GM21423 (cell line): Measurements from ENCODE around the gene PLEKHG4.

Experiments used
- ATAC-seq: cut with Tn5 transposase; IDR thresholded peaks from one replicate; pipeline ENCODE4 v1.9.1; 2021; ENCODE audit warnings: mild to moderate bottlenecking, moderate library complexity; ENCODE audit not compliant: unreplicated experiment

The PLEKHG4 gene

GRCh38 chr16:67244387-67245185 is 34.7 kb upstream of the PLEKHG4 start:
- peak; percentile 50 for ATAC-seq

DNA sequence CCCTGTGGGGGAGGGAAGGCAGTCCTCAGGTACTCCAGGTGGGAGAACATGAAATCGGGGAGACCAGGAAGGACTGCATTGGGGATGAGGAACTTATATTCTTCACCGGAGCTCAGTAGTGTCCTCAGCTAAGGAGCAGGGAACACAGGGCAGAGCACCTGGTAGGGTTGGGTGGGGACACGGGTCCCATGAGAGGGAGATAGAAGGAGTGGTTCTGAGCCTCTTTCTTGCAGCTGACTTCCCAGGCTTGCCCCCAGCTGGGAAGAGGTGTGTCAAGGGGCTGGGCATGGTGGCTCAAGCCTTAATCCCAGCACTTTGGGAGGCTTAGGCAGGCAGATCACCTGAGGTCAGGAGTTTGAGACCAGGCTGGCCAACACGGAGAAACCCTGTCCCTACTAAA is 34.1 kb upstream of the PLEKHG4 start:
- no peak for ATAC-seq

- ATAC-seq: no peak
Observed at GRCh38 chr16:67245674-67246080, 33.7 kb upstream of the PLEKHG4 start.

DNA sequence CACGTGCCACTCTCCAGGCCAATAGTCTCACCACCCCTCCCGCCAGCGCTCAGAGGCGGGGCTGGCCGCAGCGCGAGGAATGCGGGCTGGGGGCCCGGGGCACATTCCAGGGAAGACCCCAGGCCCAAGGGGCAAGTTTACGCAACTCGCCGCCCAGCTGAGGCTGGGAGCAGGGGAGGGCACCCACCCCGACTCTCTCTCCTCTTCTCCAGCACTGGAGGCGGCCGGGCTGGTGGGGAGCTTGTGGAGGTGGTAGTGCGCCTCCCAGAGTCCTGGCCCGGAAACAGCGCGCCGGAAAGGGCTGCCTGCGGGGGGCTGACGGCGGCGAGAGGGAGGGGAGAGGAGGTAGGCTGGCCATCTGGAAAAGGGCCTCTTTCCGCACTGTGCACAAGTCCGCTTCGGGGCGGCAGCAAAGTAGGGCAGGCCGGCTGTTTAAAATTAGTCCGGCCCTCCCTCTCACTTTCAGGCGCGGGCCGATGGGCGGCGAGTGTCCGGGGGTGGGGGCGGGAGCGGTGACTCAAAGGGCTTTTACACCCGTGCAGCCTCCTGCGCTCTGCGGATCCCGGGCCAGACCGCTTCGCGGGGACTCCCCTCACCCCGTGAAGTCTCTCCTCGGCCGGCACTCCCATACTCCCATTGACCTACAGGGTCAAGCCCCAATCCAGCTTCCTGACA is 33.1 kb upstream of the PLEKHG4 start:
- peak; percentile 23 for ATAC-seq

GRCh38 chr16:67246756-67247191 is 32.6 kb upstream of the PLEKHG4 start:
- peak; percentile 18 for ATAC-seq

DNA sequence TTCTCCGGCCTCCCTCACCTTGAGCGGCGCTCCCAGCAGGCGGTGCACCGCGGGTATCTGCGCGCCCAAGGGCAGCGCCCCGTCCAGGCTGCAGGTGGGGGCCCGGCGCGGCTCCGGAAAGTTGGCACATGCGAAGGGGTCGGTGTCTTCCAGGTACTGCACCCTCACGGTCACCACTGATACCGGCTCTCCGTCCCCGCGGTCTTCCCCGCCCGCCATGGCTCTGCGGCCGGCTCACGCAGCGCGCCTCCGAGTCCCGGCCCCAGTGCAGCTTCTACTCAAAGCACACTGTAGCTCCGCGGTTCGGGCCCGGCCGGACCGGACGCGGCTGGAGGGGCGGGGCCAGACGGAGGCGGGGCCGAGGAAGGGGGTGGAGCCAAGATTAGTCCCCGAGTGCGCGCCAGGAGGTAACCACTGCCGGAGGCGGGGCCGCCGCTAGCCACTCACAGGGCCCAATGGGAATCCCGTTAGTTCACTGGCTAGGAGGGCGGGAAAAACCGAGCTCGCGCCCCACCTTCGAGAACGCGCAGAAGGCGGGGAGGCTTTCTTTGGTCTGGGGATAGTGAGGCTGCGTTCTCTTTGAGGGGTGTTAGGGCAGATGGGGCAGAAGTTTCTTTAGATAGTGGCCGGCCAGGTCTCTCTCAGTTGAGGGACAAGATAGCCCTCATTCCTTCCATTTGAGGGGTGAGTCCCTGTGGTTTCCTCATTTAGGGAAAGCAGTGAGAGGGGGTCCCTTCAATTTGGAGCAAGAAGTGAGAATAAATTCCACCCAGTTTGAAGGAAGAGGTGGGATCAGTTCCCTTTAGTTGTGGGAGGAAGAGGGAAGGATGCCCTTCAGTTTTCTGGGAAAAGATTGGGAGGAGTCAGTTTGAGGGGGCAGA is 31.9 kb upstream of the PLEKHG4 start, which contains the start of gene FHOD1:
Gene FHOD1 (minus strand): TSS at position 290 of the 881 bp plus-strand sequence. CDS start 71 bp downstream, at position 219.
- peak; percentile 44 for ATAC-seq

DNA sequence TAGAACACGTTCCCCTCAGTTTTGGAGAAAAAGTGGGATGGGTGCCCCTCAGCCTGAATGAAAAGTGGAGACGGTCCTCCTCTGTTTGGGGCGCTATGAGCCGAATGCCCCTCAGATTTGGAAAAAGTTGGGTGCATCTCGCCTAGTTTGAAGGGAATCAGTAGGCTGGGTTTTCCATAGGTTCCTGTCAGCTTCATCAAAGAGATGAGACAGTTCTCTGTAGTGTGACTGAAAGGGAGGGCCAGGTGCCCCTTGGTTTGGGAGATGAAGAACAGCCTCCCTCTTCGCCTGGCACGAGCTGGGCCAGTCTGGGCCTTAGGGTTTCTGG is 31.3 kb upstream of the PLEKHG4 start:
- ATAC-seq: no peak

DNA sequence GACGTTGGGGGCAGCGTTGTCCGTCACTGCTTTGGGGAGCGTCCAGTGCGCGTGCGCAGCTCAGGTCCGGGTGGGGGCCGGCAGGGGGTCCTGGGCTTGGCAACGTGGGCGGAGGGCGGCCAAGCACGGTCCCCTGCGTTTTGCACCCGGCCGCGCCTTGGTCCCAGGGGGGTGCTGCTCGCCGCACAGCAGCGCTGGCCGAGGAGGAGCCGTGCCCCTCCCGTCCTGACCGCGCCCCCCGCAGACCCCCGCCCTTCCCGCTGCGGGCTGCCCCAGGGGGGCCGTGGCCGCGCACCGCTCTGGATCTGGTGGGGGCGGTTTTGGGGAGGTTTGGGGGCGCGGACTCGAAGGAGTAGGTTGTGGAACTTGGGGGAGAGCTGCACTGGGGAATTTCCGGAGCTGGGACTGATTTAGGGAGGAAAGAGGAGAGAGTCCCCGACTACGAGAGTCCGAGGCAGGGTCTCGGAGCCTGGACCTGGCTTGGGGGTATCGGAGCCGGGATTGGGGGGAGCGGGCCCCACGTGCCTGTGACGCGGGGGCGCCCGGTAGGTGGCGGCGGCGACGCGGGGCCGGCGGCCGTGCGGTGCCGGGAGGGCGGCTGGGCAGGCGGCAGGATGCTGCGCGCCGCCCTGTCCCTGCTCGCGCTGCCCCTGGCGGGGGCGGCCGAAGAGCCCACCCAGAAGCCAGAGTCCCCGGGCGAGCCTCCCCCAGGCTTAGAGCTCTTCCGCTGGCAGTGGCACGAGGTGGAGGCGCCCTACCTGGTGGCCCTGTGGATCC is 30.7 kb upstream of the PLEKHG4 start, which contains the start of gene SLC9A5:
Gene SLC9A5 (plus strand): TSS at position 579 of the 777 bp plus-strand sequence. CDS start 36 bp downstream, at position 615.
- ATAC-seq: no peak

DNA sequence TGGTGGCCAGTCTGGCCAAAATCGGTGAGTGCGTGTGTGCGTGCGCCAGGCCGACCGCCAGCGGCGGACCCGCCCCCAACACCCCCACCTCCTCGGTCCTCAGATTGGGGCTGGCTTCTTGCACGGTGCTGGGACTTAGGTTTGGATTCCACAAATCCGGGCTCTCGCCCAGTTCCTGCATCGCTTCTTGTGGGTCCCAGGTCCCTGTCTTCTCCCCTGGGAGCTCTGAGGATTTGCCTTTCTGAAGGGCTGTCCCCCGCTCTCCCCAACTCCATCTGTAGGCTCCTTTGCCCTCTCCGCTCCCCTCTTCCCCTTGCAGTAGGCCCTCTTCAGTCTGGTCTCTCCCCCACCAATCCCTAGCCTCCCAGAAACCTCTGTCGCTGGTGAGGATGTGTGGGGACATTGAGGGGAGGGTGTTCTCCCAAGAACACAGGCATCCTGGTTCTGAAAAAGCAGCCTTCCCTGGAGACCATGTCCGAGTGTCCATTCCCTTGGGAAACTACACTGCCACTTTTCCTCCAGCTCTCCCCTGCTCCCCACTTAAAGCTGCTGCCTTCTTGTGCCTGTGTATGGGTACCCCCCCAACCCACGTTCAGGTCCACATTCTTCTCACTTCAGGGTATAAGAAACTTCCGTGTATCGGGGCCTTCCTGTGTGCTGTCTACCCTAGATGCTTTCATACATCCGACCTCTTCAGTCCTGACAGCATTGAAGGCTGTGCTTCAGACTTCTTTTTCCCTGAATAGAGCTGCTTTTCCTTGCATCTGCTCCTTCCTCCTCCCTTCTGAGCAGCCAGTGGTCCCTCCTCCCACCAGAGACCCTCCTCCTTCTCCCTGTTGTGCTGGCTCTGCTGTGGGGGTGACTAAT is 29.9 kb upstream of the PLEKHG4 start:
- ATAC-seq: no peak

DNA sequence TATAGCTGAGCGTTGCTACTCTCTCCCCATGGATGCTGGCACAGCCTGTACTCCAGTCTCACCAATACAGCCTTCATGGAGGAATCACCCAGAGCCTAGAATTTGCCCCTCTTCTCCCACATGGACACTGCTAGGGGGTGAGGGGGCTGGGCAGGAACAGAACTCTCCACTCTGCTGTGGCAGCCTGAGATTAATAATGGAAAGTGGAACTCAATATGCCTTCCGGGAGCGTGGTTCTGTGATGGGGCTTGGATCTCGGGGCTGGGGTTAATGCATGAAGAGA is 29.3 kb upstream of the PLEKHG4 start:
- no peak for ATAC-seq

- no peak for ATAC-seq
Observed at GRCh38 chr16:67252609-67253497, 26.5 kb upstream of the PLEKHG4 start.

GRCh38 chr16:67254801-67255552 is 24.4 kb upstream of the PLEKHG4 start:
- ATAC-seq: no peak

- no peak for ATAC-seq
Observed at GRCh38 chr16:67255553-67256221, 23.6 kb upstream of the PLEKHG4 start.

DNA sequence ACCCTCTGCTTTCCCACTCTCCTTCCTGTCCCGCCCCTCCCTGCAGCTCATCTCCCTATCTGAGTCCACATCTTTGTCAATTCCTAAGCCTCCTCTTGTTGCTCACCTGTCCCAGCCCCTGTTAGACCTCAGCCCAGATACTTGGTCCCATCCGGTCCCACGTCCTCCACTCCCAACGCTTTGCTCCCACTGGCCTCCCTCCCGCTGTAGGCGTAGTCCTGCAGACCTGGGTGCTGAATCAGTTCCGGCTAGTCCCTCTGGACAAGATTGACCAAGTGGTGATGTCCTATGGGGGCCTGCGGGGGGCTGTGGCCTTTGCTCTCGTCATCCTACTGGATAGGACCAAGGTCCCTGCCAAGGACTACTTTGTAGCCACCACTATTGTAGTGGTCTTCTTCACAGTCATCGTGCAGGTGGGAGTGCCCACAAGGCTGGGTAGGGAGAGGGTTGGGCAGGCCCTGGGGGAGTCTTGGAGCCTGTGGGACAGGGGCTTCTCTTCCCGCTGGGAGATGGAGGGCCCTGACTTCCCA is 22.6 kb upstream of the PLEKHG4 start:
- ATAC-seq: no peak

- ATAC-seq: no peak
Observed at GRCh38 chr16:67257486-67258160, 21.7 kb upstream of the PLEKHG4 start.

DNA sequence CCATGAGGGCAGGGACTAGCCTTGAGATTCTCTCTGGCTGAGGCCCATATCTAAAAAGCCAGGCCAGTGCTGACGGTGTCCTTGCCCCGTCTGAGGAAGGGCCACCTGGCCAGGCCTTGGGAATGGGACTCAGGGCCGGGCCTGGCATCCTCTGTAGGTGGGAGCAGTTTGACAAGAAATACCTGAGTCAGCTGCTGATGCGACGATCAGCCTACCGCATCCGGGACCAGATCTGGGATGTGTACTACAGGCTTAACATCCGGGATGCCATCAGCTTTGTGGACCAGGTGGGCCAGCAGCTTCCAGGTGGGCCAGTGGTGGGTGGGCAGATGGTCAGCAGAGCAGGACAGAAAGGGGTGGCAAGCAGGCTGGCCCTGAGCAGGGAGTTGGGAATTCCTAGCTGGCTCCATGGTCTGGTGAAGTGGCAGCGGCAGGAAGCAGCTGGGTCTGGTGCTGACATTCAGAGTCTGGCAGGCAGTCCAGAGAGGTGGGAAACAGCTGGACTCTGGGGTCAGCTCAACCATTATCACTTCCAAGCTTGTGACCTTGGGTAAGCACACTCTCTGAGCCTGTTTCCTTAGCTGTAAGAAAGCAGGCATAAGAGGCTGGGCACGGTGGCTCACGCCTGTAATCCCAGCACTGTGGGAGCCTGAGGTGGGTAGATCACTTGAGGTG is 21.0 kb upstream of the PLEKHG4 start:
- no peak for ATAC-seq
